HCT116 (cell line): Measurements from ENCODE around the gene CNNM3.

Source experiments
- EGR1 ChIP-seq: IDR thresholded peaks from 2 replicates; pipeline ENCODE4 v1.6.1; 2012; ENCODE audit warnings: low read depth
- EZH2 ChIP-seq: fragments of 200-600 bp; sonication (generic); IDR thresholded peaks from 2 replicates; pipeline ENCODE4 v1.6.1; 2017; ENCODE audit warnings: antibody characterized with exemption, mixed run types
- POLR2A ChIP-seq: IDR thresholded peaks from 2 replicates; pipeline ENCODE4 v1.7.0; 2011; ENCODE audit warnings: borderline replicate concordance; ENCODE audit not compliant: insufficient read depth, insufficient read length; ENCODE audit errors: extremely low read depth
- POLR2AphosphoS5 ChIP-seq: IDR thresholded peaks from 2 replicates; pipeline ENCODE4 v1.6.1; 2011; ENCODE audit warnings: mild to moderate bottlenecking, low read depth, low read length, moderate library complexity
- SP1 ChIP-seq: IDR thresholded peaks from 2 replicates; pipeline ENCODE4 v1.6.1; 2012; ENCODE audit warnings: low read depth
- TCF7L2 ChIP-seq: IDR thresholded peaks from 2 replicates; pipeline ENCODE4 v1.7.0; 2011; ENCODE audit warnings: borderline replicate concordance, inconsistent platforms; ENCODE audit not compliant: insufficient read depth, insufficient read length; ENCODE audit errors: extremely low read depth
- TF ChIP-seq, protein P1 (sequence below), 3 experiments: fragments of 200-600 bp in 1 of 3; sonication (generic) in 1 of 3; IDR thresholded peaks in 2 of 3; conservative IDR thresholded peaks in 1 of 3; 2 replicates each; pipeline ENCODE4 v1.5.1; 2012 to 2017; ENCODE audit warnings: low read depth in 2 of 3, low read length in 2 of 3, antibody characterized with exemption in 1 of 3, borderline replicate concordance in 1 of 3, control low read depth in 1 of 3, mild to moderate bottlenecking in 1 of 3, mixed read lengths in 1 of 3, mixed run types in 1 of 3, moderate library complexity in 1 of 3; ENCODE audit not compliant: insufficient read depth in 1 of 3
- TF ChIP-seq, protein P2 (sequence below): IDR thresholded peaks from 2 replicates; pipeline ENCODE4 v1.6.1; 2011; ENCODE audit warnings: mild to moderate bottlenecking, low read length, moderate library complexity; ENCODE audit not compliant: insufficient replicate concordance; ENCODE audit errors: extremely low read depth
- TF ChIP-seq, protein P3 (sequence below): IDR thresholded peaks from 2 replicates; pipeline ENCODE4 v1.6.1; 2012
- TF ChIP-seq, protein P4 (sequence below): IDR thresholded peaks from 2 replicates; pipeline ENCODE4 v1.6.1; 2012

DNA sequence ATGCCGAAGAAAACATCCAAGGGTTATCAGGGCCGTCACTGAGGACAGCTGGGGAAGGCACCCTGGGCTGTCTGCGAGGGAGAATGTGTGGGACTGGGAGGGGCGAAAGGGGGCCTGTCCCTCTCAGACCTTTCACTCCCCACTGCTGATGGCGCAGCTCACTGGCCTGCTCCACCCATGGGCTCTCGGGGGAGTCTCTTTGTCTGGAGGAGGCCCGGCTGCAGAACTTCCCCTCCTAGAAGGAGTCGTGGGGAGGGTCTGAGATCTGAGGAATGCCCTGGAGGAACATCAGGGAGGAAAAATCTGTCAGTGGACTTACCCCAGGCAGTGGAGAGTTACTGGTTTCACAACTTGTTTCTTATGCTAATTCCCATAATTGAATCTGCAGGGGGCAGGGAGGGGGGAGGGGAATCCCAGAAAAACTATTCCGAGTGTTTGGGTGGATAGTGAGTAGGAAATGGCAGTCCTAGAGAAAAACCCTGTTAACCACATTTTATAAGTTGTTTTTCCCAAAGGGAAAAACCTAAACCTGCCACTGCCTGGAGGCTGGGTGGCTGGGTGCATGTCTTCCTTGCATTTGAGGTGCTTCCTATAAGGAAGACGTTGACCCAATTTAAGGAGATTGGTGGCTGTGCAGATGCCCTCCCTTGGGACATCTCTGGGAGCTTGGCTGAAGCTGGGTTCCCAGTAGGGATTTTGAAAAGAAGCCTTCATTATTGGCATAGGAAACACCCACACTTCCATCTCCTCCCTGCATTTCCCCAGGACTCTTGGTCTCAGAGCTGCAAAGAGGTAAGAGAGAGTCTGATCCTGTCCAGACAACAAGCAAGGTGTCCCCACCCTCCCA is 65.5 kb downstream of the CNNM3 start:
- TF ChIP-seq, protein P1, sequence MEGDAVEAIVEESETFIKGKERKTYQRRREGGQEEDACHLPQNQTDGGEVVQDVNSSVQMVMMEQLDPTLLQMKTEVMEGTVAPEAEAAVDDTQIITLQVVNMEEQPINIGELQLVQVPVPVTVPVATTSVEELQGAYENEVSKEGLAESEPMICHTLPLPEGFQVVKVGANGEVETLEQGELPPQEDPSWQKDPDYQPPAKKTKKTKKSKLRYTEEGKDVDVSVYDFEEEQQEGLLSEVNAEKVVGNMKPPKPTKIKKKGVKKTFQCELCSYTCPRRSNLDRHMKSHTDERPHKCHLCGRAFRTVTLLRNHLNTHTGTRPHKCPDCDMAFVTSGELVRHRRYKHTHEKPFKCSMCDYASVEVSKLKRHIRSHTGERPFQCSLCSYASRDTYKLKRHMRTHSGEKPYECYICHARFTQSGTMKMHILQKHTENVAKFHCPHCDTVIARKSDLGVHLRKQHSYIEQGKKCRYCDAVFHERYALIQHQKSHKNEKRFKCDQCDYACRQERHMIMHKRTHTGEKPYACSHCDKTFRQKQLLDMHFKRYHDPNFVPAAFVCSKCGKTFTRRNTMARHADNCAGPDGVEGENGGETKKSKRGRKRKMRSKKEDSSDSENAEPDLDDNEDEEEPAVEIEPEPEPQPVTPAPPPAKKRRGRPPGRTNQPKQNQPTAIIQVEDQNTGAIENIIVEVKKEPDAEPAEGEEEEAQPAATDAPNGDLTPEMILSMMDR (IDR thresholded peaks at IDR 0.05 in 2 of 3, conservative IDR thresholded peaks at IDR 0.05 in 1 of 3; ENCODE audit: borderline replicate concordance in 1 of 3, insufficient read depth in 1 of 3, low read depth in 2 of 3, low read length in 2 of 3): no peak
- no peak for TF ChIP-seq SP1
- no peak for TF ChIP-seq EGR1
- TF ChIP-seq EZH2: no peak
- no peak for TF ChIP-seq TCF7L2
- no peak for TF ChIP-seq POLR2A
- no peak for TF ChIP-seq POLR2AphosphoS5
- TF ChIP-seq, protein P2, sequence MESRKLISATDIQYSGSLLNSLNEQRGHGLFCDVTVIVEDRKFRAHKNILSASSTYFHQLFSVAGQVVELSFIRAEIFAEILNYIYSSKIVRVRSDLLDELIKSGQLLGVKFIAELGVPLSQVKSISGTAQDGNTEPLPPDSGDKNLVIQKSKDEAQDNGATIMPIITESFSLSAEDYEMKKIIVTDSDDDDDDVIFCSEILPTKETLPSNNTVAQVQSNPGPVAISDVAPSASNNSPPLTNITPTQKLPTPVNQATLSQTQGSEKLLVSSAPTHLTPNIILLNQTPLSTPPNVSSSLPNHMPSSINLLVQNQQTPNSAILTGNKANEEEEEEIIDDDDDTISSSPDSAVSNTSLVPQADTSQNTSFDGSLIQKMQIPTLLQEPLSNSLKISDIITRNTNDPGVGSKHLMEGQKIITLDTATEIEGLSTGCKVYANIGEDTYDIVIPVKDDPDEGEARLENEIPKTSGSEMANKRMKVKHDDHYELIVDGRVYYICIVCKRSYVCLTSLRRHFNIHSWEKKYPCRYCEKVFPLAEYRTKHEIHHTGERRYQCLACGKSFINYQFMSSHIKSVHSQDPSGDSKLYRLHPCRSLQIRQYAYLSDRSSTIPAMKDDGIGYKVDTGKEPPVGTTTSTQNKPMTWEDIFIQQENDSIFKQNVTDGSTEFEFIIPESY: no peak
- TF ChIP-seq, protein P3, sequence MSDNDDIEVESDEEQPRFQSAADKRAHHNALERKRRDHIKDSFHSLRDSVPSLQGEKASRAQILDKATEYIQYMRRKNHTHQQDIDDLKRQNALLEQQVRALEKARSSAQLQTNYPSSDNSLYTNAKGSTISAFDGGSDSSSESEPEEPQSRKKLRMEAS: no peak
- TF ChIP-seq, protein P4, sequence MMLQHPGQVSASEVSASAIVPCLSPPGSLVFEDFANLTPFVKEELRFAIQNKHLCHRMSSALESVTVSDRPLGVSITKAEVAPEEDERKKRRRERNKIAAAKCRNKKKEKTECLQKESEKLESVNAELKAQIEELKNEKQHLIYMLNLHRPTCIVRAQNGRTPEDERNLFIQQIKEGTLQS: no peak
